IMR-90 (cell line): ENCODE data around the gene SPAG16. TPM values are rescaled to one million over a fixed set of nuclear protein-coding genes. Genes with fewer than 3 reads are reported as not detected.

Experiments
- ATAC-seq: fragments of 200-7000 bp; cut with Tn5 transposase; 2 replicates; pipeline ENCODE4 v1.9.1; 2020; ENCODE audit warnings: low read depth, mild to moderate bottlenecking, moderate library complexity
- BruUV-seq: library from RNA; stranded (reverse); fragments of 400-500 nt; replicated peaks from 2 replicates; lab custom pipeline; 2021; lab: Mats Ljungman, UMichigan
- CTCF ChIA-PET: fragments of 300-600 bp; formaldehyde crosslinking; extraction: SDS; loops from one replicate; lab custom pipeline; 2021; ENCODE audit warnings: antibody characterized with exemption; lab: Yijun Ruan, JAX
- POLR2A ChIA-PET: fragments of 300-600 bp; sonication (Branson Sonifier 250); formaldehyde crosslinking; loops from one replicate; lab custom pipeline; 2022; ENCODE audit warnings: antibody characterized with exemption; ENCODE audit not compliant: unreplicated experiment; lab: Charles Lee
- DNase-seq: peaks from one replicate; pipeline ENCODE4 v3.0.0; 2013
- H2AFZ ChIP-seq: replicated peaks from 2 replicates; pipeline ENCODE3; 2013; ENCODE audit warnings: low read length, mild to moderate bottlenecking; ENCODE audit not compliant: poor library complexity
- H2AK5ac ChIP-seq: 2 replicates; pipeline ENCODE4 v1.6.1; 2013; ENCODE audit warnings: low read depth, low read length, inconsistent platforms
- H2AK9ac ChIP-seq: replicated peaks from 2 replicates; pipeline ENCODE3; 2013; ENCODE audit warnings: mild to moderate bottlenecking, low read depth, low read length, moderate library complexity; ENCODE audit not compliant: poor library complexity
- H2BK120ac ChIP-seq: 2 replicates; pipeline ENCODE4 v1.6.1; 2013; ENCODE audit warnings: low read depth, low read length, inconsistent platforms
- H2BK15ac ChIP-seq: 3 replicates; pipeline ENCODE4 v1.6.1; 2013; ENCODE audit warnings: low read depth, low read length, inconsistent platforms
- H2BK20ac ChIP-seq: 2 replicates; pipeline ENCODE4 v1.6.1; 2013; ENCODE audit warnings: low read depth, mild to moderate bottlenecking, inconsistent platforms, low read length, moderate library complexity
- H2BK5ac ChIP-seq: 2 replicates; pipeline ENCODE4 v1.6.1; 2013; ENCODE audit warnings: mild to moderate bottlenecking, low read depth, low read length, inconsistent platforms; ENCODE audit not compliant: poor library complexity, severe bottlenecking
- H3K14ac ChIP-seq: replicated peaks from 2 replicates; pipeline ENCODE4 v1.6.1; 2013; ENCODE audit warnings: low read depth, low read length, inconsistent platforms
- H3K18ac ChIP-seq: 2 replicates; pipeline ENCODE4 v1.6.1; 2013; ENCODE audit warnings: low read depth, low read length, control low read depth
- H3K23ac ChIP-seq: 2 replicates; pipeline ENCODE4 v1.6.1; 2013; ENCODE audit warnings: low read depth, low read length, inconsistent platforms
- H3K27ac ChIP-seq: 2 replicates; pipeline ENCODE4 v1.5.1; 2013; ENCODE audit warnings: mild to moderate bottlenecking, control low read depth, low read length; ENCODE audit not compliant: insufficient read depth
- H3K27me3 ChIP-seq: 2 replicates; pipeline ENCODE4 v1.6.1; 2013; ENCODE audit warnings: low read length; ENCODE audit not compliant: control insufficient read depth, insufficient read depth
- H3K36me3 ChIP-seq: 2 replicates; pipeline ENCODE4 v1.6.1; 2013; ENCODE audit warnings: low read length, mixed read lengths; ENCODE audit not compliant: control insufficient read depth, insufficient read depth
- H3K4ac ChIP-seq: 2 replicates; pipeline ENCODE4 v1.6.1; 2013; ENCODE audit warnings: low read depth, low read length, inconsistent platforms
- H3K4me1 ChIP-seq: 2 replicates; pipeline ENCODE4 v1.6.1; 2013; ENCODE audit warnings: low read length, mixed read lengths; ENCODE audit not compliant: control insufficient read depth, insufficient read depth
- H3K4me2 ChIP-seq: 2 replicates; pipeline ENCODE4 v1.6.1; 2013; ENCODE audit warnings: low read depth, mild to moderate bottlenecking, control low read depth, low read length, moderate library complexity
- H3K4me3 ChIP-seq: 2 replicates; pipeline ENCODE4 v1.5.1; 2013; ENCODE audit warnings: low read depth, mild to moderate bottlenecking, control low read depth, low read length, moderate library complexity; ENCODE audit not compliant: insufficient read depth
- H3K56ac ChIP-seq: 2 replicates; pipeline ENCODE4 v1.6.1; 2013; ENCODE audit warnings: low read length, inconsistent platforms; ENCODE audit not compliant: insufficient read depth; ENCODE audit errors: extremely low read depth
- H3K79me1 ChIP-seq, 2 experiments: 2 replicates each; pipeline ENCODE4 v1.6.1; 2013; ENCODE audit warnings: low read length in 2 of 2, inconsistent platforms in 1 of 2, low read depth in 1 of 2
- H3K9ac ChIP-seq: 2 replicates; pipeline ENCODE4 v1.6.1; 2013; ENCODE audit warnings: low read depth, low read length, control low read depth
- H3K9me1 ChIP-seq: 2 replicates; pipeline ENCODE4 v1.6.1; 2013; ENCODE audit warnings: low read length, inconsistent platforms; ENCODE audit not compliant: insufficient read depth
- H3K9me3 ChIP-seq: 2 replicates; pipeline ENCODE4 v1.6.1; 2013; ENCODE audit warnings: low read length; ENCODE audit not compliant: control insufficient read depth, insufficient read depth
- H4K20me1 ChIP-seq: 2 replicates; pipeline ENCODE4 v1.6.1; 2013; ENCODE audit warnings: low read length, inconsistent platforms; ENCODE audit not compliant: insufficient read depth
- H4K5ac ChIP-seq: 2 replicates; pipeline ENCODE4 v1.6.1; 2013; ENCODE audit warnings: mild to moderate bottlenecking, low read depth, low read length, control low read depth
- H4K8ac ChIP-seq, 2 experiments: 2 replicates each; pipeline ENCODE4 v1.6.1; 2013; ENCODE audit warnings: low read depth in 2 of 2, low read length in 2 of 2, control low read depth in 1 of 2, inconsistent platforms in 1 of 2
- H4K91ac ChIP-seq: 2 replicates; pipeline ENCODE4 v1.6.1; 2013; ENCODE audit warnings: low read depth, low read length, inconsistent platforms; ENCODE audit not compliant: insufficient read depth
- CEBPB ChIP-seq: IDR thresholded peaks from 2 replicates; pipeline ENCODE4 v1.6.1; 2012; ENCODE audit warnings: low read depth, low read length, improper control_type of control experiment
- MXI1 ChIP-seq: IDR thresholded peaks from 2 replicates; pipeline ENCODE4 v1.6.1; 2012; ENCODE audit warnings: low read depth, mild to moderate bottlenecking, low read length, moderate library complexity, borderline replicate concordance
- WGBS, 2 experiments: methylation state at CpG; one replicate each; pipeline versions ENCODE4 v1.1.5 to v1.1.7; 2013; ENCODE audit warnings: missing lambda C conversion rate in 2 of 2; ENCODE audit not compliant: insufficient read length in 1 of 2; ENCODE audit errors: extremely low coverage in 2 of 2; 5-methylcytosine and 5-hydroxymethylcytosine counted together
- dilution Hi-C: fragments of 300-500 bp; cut with HindIII; formaldehyde crosslinking; loops from one replicate; pipeline ENCODE4 v1.14.3; 2018; ENCODE audit warnings: low sequenced_read_pairs; ENCODE audit not compliant: unreplicated experiment
- in situ Hi-C: fragments of 300-500 bp; cut with MboI; formaldehyde crosslinking; loops from 3 replicates; pipeline ENCODE4 v1.14.3; 2019; ENCODE audit warnings: low sequenced_read_pairs, inconsistent platforms, mixed read lengths
- intact Hi-C: fragments of 100-400 bp; cut with micrococcal nuclease; formaldehyde crosslinking; loops from 2 replicates; pipeline ENCODE4 v1.10.0; 2022
- polyA plus RNA-seq, 3 experiments: library from polyadenylated mRNA; depleted of rRNA; stranded (reverse); fragments of >200 nt; gene quantifications; 2 replicates each; pipeline ENCODE4 v1.2.3, GENCODE V29; 2012; ENCODE audit warnings: low replicate concordance in 1 of 3
- total RNA-seq: library from RNA; depleted of rRNA; stranded (reverse); fragments of >200 nt; gene quantifications from 2 replicates; pipeline ENCODE4 v1.2.3, GENCODE V29; 2012

The SPAG16 gene
- total and polyA plus RNA-seq, 2 of the 4 experiments (the other 2 are of a cell fraction): 7.3 to 13.5 TPM

GRCh38 chr2:214361116-214361515, 1076.9 kb downstream of the SPAG16 start:
- in situ Hi-C loops: no loop called here
- no peak overlapping the region for H2AK5ac ChIP-seq
- no peak overlapping the region for H3K4ac ChIP-seq
- no peak overlapping the region for H4K5ac ChIP-seq
- ATAC-seq: no peak
- no peaks in the 10 kb centered on the region for H3K79me1 ChIP-seq
- no peaks in the 10 kb centered on the region for H4K20me1 ChIP-seq
- dilution Hi-C loops: no loop called here
- CTCF ChIA-PET: no interaction called here
- H3K27ac ChIP-seq: no peak overlapping the region
- H3K4me2 ChIP-seq: no peak overlapping the region
- H2BK20ac ChIP-seq: no peak overlapping the region
- no TSS peak for BruUV-seq
- no peak overlapping the region for H3K23ac ChIP-seq
- H2BK120ac ChIP-seq: no peak overlapping the region
- no peak overlapping the region for H3K4me3 ChIP-seq
- H2AK9ac ChIP-seq: no peak overlapping the region
- no peak overlapping the region for H2AFZ ChIP-seq
- no peaks in the 10 kb centered on the region for H3K36me3 ChIP-seq
- no peak overlapping the region for H2BK5ac ChIP-seq
- no peaks in the 10 kb centered on the region for H3K9me3 ChIP-seq
- no peaks in the 10 kb centered on the region for H3K9me1 ChIP-seq
- no peak overlapping the region for H3K9ac ChIP-seq
- no peak for DNase-seq
- intact Hi-C loops: no loop called here
- WGBS, 2 experiments: no CpG with 5 or more reads among the region's 4 CpGs
- no peak overlapping the region for H3K18ac ChIP-seq
- H4K8ac ChIP-seq: no peak overlapping the region
- no peaks in the 10 kb centered on the region for H3K27me3 ChIP-seq
- no peak overlapping the region for H3K56ac ChIP-seq
- no peak overlapping the region for H3K14ac ChIP-seq
- POLR2A ChIA-PET: no interaction called here
- no peaks in the 10 kb centered on the region for H3K4me1 ChIP-seq
- no peak overlapping the region for H4K91ac ChIP-seq
- TF ChIP-seq CEBPB (peak; percentile 83), MXI1 (no peak)
- no peak overlapping the region for H2BK15ac ChIP-seq
